ENCODE measurements around the gene DTNB. TPM values are rescaled to one million over a fixed set of nuclear protein-coding genes. Genes with fewer than 3 reads are reported as not detected.
"Not testable (repeated sequence)": the region's sequence is repeated elsewhere in the genome, so short reads cannot be mapped to it uniquely, and the experiment has no call there.

DTNB gene
- polyA plus RNA-seq, 1 donor: 5.7 TPM

DNA sequence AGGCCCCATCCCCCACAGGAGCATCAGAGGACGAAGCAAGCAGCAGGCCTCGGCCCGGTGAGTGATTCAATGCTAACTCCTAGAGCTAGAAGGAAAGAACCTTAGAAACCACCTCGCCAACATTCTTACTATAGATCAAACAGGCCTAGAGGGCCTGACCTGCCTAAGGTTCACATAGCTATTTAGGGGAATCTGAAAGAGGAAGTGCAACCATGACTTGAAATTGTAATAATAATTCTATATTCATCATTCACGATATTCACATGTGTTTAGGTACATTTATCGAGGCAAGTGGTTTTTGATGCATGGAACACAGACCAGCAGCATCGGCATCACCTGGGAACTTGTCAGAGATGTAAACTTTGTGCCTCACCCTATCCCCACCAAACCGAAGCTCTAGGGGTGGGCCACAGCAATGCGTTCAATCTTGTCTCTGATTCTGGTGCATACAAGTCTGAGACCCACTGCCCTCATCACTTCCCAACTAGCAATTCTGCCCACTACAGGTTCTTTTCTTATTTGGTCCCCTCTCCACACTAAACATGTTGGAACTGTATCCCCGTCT lies 253.6 kb downstream of the DTNB start:
- no peak for DNase-seq (ENCODE audit: low read depth)

DNA sequence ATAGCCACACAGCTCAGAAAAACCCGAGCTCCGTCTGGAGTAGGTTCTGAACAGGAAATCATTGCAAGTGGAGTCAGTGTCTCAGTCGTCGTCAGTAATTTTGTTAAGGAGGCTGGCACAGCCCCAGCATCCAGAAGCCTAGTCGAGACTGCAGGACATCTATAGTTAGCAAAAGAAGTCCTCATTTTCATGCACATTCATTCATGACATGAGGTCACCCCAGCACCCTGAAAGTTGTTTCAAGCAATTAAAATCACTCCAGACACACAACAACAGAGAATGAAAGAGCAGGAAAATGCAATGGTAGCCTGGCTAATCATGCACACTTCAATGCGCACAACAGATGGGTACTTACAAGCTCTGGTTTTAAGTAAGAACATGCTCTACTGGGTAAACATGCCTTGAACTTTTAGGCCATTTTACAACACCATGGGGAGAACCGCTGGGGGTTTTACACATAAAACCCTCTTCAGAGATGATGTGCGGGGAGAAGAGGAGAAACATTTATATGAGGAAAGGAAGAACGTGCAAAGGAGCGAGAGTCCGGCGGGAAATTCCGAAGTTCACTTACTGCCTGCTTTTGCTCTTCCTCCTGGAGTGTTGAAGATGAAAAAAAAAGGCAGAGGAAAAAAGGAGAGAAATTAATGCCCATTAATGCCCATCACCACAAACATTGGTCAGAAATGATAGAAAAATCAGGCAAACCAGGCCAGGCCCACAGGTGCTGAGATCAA lies 254.3 kb downstream of the DTNB start:
- DNase-seq (ENCODE audit: low read depth): no peak

DNA sequence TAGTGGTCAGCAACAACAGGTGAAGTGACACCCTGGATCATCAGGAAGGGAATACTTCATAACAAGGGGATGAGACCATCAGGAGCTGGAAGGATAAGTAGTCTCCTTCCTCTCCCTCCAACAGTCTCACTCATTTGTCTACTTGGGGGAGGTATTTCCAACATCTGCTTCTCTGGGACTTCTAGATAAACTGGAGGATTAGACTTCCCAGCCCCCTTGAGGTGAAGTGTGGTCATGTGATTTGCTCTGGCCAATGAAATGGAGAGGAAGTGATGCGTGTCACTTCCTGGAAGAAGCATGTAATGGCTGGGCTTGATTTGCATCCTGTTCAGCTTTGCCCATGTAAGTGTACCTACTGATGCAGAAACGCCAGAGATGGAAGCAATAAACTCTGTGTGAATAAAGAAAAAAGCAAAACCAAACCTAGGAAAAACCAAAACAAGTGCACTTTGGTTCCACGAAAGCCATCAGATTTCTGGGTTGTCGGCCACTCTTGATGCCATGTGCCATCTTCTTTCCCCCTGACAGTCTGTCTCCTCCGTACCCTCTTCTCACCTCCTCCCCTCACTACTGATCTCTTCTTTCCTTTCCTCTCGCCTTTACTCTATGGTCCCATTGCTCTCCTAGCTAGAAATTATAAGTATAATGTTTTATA lies 255.5 kb downstream of the DTNB start:
- no peak for DNase-seq (ENCODE audit: low read depth)

DNA sequence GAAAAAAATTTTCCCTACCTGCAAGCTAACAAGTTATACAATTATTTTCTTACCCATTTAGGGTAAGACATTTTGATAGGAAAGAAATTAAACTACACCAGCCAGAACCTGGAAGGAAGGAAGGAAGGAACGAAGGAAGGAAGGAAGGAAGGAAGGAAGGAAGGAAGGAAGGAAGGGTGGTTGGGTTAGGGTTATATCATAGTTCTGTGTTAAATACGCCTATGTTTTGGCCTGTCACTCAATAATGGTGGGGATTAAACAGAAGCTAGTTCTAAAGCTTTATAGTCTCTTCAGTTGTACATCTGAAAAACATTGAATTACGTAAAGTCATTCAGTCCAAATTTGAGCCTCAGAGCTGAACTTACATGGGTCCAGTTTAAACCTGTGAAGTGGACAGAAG lies 256.7 kb downstream of the DTNB start:
- DNase-seq (ENCODE audit: low read depth): no peak

DNA sequence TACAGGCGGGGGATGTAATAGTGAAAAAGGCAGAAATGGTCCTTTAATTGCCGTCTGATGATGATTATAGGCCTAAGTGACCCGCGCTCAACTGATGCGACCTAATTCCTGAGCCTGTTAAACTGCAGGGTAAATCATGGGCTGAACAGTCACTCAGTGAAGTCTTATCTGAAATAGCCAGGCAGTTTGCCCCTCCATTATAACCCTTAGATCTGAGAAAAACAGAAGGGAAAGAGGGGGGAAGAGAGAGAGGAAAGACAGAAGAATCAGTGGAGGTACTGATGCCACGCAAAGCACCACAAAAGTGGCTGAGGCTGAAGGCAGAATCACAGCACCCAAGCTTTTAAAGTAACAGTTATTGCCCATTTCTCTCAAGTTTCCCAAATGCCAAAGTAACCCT lies 258.6 kb downstream of the DTNB start:
- no peak for DNase-seq (ENCODE audit: low read depth)

DNA sequence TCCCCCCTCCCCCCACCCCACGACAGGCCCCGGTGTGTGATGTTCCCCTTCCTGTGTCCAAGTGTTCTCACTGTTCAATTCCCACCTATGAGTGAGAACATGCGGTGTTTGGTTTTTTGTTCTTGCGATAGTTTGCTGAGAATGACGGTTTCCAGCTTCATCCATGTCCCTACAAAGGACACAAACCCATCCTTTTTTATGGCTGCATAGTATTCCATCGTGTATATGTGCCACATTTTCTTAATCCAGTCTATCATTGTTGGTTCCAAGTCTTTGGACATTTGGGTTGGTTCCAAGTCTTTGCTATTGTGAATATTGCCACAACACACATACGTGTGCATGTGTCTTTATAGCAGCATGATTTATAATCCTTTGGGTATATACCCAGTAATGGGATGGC lies 260.0 kb downstream of the DTNB start:
- DNase-seq (ENCODE audit: low read depth): not testable (repeated sequence)

DNA sequence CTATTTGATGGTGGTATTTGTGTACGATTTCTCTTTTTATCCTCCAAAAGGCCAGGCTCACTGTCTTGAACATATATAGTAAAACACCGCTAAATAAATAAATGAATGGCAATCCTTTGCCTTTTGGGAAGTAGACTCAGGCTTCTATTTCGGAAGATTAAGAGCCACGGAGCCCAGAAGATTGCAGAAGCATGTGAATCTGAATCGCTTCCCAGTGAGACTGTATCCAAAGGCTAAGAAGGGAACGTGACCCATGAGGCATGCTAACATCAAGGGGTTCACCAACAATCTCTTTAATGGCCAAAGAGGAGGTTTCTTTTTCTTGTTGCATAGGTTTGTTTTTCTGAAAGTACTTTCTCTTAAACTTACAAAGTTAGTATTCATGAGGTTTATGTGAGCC lies 261.6 kb downstream of the DTNB start:
- no peak for DNase-seq (ENCODE audit: low read depth)

DNA sequence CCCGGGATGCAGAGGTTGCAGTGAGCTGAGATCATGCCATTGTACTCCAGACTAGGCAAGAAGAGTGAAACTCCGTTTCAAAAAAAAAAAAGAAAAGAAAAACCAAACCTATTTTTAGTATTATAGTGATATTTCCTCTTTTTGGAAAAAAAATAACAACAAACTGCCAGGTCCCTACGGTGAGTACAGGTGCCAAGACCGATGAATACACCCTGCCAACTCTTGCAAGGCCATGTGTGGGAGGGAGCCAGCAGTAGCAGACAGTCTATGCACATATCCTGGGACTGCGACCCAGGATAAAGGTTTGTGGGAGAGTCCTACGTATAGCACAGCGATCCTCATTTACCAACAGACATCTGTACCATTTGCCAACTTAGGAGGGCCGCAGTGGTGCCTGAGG lies 262.1 kb downstream of the DTNB start:
- no peak for DNase-seq (ENCODE audit: low read depth)

DNA sequence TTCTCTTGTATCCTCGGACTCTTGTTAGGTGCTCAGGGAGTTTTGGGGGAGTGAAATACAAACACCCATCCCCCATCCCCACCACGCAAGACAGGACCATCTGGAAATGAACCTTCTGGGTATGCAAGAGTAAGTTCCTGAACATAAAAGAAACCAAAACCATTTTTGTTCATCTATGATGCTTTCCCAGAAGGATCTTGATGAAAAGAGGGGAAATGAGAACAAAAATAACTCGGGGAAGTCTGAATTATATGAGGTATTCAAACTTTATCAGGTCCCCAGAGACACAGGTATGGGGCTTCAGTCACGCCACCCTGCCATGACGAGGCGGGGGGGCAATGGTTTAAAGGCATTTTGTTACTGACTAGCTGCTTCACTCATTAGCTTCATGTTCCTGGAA lies 263.0 kb downstream of the DTNB start:
- DNase-seq (ENCODE audit: low read depth): no peak

DNA sequence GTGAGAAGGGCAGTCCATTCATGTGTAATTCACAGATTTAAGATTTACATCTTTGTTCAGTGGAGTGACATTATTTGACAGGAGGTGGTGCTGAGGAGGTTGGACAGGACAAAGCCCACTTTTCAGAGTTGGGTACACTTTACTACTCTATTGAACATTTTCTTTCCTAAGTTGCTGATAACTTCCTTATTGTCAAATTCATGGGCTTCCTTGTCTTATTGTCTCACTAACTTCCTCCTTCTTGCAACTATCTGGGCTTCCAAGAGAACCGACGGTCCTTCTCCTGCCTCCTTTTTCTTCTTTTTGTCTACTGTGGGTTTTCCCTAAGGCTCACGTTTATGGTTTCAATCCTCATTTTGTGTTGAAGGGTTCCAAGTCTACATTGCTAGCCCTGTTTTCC lies 263.9 kb downstream of the DTNB start:
- DNase-seq (ENCODE audit: low read depth): no peak

DNA sequence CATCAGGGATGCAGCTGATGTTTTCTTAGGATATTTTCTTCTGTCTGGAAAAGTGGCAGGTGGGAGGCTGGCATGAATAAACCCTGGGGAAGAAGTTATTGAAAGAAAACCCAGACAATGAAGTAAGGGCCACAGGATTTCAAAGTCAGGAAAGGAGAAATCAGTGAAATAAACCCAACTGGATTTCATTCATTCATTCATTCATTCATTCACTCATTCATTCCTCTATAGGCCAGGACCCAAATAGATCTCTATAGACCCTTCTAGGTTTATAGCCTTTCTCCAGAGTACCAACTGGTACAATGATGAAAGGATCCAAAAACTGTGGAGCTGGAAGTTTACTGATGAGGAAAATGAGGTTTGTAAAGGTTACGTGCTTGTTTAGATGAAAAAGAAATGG lies 264.3 kb downstream of the DTNB start:
- DNase-seq (ENCODE audit: low read depth): no peak

DNA sequence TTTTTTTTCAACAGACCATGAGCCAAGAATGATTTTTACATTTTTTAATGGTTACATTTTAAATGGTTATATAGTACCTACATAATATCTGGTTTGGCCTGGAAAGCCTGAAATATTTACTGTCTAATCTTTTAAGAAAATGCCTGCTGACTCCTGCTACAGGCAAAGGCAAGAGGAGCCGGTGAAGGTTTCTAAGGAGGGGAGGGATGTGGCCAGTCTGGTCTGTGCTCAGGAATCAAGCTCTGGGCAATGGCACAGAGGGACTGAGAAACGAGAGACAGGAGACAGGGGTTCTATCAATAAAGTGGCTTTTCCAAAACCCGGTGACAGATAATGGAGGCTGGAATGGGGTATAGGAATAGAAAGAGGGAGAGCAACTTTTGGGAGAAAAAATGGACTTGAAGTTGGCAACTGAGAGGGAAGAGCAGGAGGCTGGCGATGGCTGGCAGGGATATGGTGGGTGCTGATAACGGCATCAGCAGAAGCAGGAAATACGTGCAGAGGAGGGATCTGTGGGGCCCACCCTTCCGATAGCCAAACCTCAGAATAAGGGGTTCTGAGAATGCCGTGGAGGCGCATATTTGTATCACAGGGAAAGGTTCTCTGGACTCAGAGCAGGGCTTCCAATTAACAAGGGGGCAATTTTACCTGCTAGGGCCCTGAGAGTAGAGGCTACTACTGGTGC lies 267.6 kb downstream of the DTNB start:
- DNase-seq (ENCODE audit: low read depth): no peak

DNA sequence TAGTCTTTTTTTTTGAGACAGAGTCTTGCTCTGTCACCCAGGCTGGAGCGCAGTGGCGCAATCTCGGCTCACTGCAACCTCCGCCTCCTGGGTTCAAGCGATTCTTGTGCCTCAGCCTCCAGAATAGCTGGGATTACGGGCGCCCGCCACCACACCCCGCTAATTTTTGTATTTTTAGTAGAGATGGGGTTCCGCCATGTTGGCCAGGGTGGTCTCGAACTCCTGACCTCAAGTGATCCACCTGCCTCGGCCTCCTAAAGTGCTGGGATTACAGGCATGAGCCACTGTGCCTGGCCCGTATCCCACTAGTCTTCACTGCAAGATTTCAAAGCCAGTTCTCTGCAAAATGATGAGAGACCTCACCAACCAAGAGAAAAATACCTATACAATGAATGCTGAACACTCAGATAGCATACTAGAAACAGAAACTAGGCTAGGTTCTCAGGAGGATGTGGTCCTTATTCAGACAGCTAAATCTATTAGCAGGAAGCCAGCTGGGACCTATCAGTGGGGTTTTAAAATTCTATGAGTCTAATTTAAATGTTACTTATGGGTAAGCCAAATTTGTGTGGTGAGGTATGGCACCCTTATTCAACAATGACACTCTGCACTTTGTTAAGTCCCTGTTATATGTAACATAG lies 270.1 kb downstream of the DTNB start:
- DNase-seq (ENCODE audit: low read depth): not testable (repeated sequence)

DNA sequence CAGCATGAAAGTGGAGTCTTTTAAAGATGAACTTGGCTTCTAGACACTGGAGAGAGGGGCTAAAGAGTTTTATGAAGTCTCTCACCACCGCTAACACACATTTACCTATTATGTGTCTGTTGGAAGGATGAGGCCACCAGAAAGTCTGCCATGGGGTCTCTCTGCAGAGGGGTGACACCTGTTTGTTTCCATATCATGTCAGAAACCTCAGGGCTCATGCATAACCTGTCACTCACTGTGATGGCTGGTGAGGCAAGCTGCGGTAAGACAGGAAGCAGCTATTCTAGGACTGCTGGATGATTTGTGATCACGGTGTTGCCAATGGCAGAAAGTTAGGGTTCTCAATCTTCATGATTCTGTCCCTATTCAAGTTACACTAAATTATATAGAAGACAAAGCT lies 270.9 kb downstream of the DTNB start:
- DNase-seq (ENCODE audit: low read depth): no peak

DNA sequence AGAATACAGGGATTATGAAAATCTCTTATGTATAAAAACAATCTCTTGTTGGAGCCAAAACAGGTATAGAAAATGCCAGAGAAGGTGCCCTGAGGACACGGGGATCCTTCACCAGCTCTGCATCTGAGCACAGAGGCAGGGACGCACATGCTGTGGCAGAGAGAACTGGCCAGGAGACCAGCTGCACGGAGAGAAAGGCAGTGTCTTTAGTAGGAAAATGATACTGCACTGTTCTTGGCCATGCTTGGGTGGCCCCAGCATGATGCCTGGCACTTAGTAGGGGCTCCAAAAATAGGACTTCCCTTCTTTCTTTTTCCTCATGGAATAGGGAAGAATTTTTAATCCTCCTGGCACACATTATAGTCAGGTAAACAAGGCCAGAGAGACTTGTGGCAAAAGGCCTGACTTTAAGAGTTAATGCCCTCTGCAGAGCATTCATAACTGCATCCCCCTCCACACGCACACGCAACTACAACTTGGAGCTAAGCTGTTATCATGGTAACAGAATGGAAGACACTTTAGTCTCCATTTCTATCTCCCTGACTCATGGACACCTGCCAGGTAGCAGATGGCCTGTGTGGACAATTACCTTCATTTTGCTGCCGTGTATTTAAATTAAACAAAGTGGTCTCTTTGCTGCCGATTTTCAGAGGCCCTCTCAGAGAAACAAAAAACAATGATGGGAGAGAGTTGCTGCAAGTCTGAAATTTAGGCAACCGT lies 271.9 kb downstream of the DTNB start:
- DNase-seq (ENCODE audit: low read depth): no peak

DNA sequence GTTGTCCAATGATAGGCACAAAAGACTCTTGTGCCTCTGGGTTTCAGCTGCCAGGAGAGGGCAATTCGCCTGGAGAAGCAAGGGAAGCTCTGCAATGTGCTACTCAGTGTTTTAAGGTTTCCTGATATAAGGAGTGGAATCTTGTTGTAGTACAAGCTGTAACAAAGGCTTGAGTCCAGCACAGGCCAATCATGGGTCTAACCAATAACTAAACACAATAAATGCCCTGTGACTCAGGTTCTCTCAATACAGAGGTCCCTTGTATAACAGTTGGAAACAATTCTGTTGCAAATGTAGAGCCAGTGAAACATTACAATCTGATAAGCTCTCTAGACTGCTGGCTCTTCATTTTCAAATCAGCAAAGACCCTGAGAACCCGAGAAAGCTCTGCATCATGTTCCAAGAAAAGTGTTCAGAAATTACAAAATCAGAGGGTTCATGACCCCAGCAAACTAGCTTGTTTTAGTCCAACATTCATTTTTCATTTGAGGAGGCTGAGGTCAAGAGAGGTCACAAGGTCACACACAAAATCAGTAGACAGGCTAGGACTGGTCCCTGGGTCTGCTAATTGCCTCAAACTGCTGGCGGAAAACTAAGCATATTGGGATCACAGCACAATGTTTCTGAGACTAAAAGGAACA lies 272.7 kb downstream of the DTNB start:
- DNase-seq (ENCODE audit: low read depth): no peak

DNA sequence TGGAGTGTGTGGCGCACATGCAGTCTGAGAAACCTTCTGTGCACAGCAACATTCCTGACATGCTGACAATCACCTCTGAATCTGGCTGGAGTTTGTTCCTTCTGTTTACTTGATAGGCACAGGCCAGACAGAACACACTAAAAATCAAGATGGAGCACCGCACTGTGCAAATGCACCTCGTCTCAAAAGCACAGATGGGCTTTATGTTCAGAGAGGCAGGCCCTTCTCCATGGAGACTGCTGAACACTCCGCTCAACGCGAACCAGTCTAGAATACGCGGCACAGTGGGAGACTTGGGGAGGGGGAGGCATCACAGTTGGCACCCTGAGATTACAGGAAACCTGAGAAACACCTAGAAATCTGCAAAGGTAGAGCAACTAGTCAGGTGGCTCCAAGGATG lies 273.2 kb downstream of the DTNB start:
- DNase-seq (ENCODE audit: low read depth): no peak

DNA sequence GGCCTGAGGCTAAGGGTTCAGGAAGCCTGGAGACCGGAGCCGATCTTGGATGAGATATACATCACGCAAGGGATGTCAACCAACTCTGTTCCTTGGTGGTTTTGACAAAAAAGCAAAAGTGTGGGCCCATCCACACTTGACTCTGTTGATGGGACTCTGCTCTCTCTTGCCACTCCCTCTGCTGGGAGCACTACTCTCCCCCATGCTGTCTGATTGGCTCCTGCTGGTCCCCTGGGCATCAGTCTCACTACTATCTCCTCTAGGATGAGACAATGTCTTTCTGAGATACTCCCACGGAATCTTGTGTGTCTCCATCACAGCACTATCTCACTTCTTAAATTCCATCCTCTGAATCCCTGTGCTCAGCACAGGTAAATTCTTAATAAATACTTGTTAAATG lies 274.8 kb downstream of the DTNB start:
- no peak for DNase-seq (ENCODE audit: low read depth)

DNA sequence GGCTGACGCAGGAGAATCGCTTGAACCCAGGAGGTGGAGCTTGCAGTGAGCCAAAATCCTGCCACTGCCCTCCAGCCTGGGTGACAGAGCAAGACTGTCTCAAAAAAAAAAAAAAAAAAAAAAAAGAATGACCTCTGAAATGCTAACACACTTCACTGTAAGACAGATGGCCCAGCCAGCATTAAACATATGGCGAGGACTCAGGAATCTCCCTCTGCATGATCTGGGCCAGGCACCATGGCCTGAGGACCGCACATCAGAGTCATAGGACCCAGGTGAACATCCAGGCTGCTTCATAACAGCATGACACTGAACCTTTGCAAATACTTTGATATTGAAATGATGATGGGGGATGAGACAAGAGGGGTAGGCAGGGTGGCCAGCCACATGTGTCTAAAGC lies 275.6 kb downstream of the DTNB start:
- DNase-seq (ENCODE audit: low read depth): no peak

DNA sequence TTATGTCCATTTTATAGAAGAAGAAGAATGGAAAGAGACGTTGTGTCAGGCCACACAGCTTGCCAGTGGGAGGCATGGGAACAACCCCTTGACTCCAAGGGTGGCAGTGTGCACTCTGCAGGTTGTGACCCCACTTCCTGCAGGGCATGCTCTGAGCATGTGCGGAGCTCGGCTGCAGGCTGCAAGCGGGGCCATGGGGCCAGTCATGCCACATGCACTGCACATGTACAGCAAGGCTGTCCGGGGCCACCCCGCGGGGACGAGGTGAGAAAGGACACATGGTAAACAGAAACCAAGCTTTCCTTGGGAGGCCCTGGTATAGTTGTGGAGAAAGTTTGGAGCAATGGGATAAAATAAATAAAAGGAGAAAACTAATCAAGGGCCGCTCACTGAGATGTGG lies 284.2 kb downstream of the DTNB start:
- no peak for DNase-seq (ENCODE audit: low read depth)

DNA sequence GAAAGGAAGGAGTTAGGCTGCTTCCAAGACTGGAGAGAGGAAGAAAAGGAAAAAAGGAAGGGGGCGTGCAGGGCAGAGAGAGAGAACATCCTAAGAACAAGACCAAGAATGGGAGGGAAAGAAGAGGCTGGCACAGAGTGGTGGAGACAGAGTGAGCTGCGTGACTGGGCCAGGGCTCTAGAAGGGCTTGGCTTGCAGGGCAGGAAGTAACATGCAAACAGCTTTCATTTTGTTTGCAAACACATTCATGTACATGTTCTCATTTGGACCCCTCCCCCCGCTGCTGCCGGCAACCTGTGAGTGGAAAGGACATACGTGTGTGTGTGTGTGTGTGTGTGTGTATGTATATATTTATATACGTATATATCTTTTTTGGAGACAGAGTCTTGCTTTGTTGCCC lies 284.9 kb downstream of the DTNB start:
- DNase-seq (ENCODE audit: low read depth): no peak
